Measurements from ENCODE around the gene CHD1.

- TF ChIP-seq POLR2A (IDR thresholded peaks at IDR 0.05; ENCODE audit: low read depth, low read length), result no peak
- TF ChIP-seq, protein P1, sequence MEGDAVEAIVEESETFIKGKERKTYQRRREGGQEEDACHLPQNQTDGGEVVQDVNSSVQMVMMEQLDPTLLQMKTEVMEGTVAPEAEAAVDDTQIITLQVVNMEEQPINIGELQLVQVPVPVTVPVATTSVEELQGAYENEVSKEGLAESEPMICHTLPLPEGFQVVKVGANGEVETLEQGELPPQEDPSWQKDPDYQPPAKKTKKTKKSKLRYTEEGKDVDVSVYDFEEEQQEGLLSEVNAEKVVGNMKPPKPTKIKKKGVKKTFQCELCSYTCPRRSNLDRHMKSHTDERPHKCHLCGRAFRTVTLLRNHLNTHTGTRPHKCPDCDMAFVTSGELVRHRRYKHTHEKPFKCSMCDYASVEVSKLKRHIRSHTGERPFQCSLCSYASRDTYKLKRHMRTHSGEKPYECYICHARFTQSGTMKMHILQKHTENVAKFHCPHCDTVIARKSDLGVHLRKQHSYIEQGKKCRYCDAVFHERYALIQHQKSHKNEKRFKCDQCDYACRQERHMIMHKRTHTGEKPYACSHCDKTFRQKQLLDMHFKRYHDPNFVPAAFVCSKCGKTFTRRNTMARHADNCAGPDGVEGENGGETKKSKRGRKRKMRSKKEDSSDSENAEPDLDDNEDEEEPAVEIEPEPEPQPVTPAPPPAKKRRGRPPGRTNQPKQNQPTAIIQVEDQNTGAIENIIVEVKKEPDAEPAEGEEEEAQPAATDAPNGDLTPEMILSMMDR (conservative IDR thresholded peaks at IDR 0.05; ENCODE audit: low read depth, low read length), result no peak
- no peak for TF ChIP-seq RFX5 (IDR thresholded peaks at IDR 0.05; ENCODE audit: low read depth, low read length)
- TF ChIP-seq FOS (IDR thresholded peaks at IDR 0.05; ENCODE audit: low read depth, low read length), result no peak
Observed at GRCh38 chr5:98975682-98976407, 47.0 kb upstream of the CHD1 start.

Measured in IMR-90 (cell line).